HepG2 (cell line): ENCODE data around the gene MLN. TPM values are rescaled to one million over a fixed set of nuclear protein-coding genes. Genes with fewer than 3 reads are reported as not detected.
A peak's percentile ranks its signal among the peaks of the same experiment; 100 is the strongest.

ENCODE experiments used
- FOXM1 ChIP-seq: sonication (generic); formaldehyde crosslinking; IDR thresholded peaks from 2 replicates; pipeline ENCODE4 v1.5.0; 2020; ENCODE audit warnings: missing genetic modification reagents
- MLX ChIP-seq: IDR thresholded peaks from 2 replicates; pipeline ENCODE4 v1.6.1; 2016
- NFE2L1 ChIP-seq: sonication (generic); formaldehyde crosslinking; IDR thresholded peaks from 2 replicates; pipeline ENCODE4 v1.4.0; 2020; ENCODE audit warnings: missing genetic modification reagents, mild to moderate bottlenecking, borderline replicate concordance
- PRMT3 ChIP-seq: sonication (generic); formaldehyde crosslinking; IDR thresholded peaks from 2 replicates; pipeline ENCODE4 v1.8.1; 2022; ENCODE audit warnings: low read depth, mild to moderate bottlenecking, moderate library complexity, missing genetic modification reagents, borderline replicate concordance
- TBX3 ChIP-seq: fragments of 450-650 bp; IDR thresholded peaks from 2 replicates; pipeline ENCODE4 v1.6.1; 2017; ENCODE audit warnings: antibody characterized with exemption, mild to moderate bottlenecking, inconsistent platforms, borderline replicate concordance
- TMF1 ChIP-seq: sonication (generic); formaldehyde crosslinking; IDR thresholded peaks from 2 replicates; pipeline ENCODE4 v1.8.1; 2022; ENCODE audit warnings: low read depth, missing genetic modification reagents
- ZBED4 ChIP-seq: sonication (generic); formaldehyde crosslinking; IDR thresholded peaks from 2 replicates; pipeline ENCODE4 v1.4.0; 2020; ENCODE audit warnings: missing genetic modification reagents, borderline replicate concordance
- ZNF251 ChIP-seq: sonication (generic); formaldehyde crosslinking; IDR thresholded peaks from 2 replicates; pipeline ENCODE4 v1.9.0; 2021; ENCODE audit warnings: mild to moderate bottlenecking, missing genetic modification reagents
- ZNF414 ChIP-seq: sonication (generic); formaldehyde crosslinking; IDR thresholded peaks from 2 replicates; pipeline ENCODE4 v1.5.0; 2020; ENCODE audit warnings: missing genetic modification reagents
- ZNF512 ChIP-seq: sonication (generic); formaldehyde crosslinking; IDR thresholded peaks from 2 replicates; pipeline ENCODE4 v1.4.0; 2020; ENCODE audit warnings: mild to moderate bottlenecking, missing genetic modification reagents
- ZNF569 ChIP-seq: sonication (generic); formaldehyde crosslinking; IDR thresholded peaks from 2 replicates; pipeline ENCODE4 v1.5.0; 2020; ENCODE audit warnings: mild to moderate bottlenecking, missing genetic modification reagents, moderate library complexity, borderline replicate concordance
- ZNF709 ChIP-seq: sonication (generic); formaldehyde crosslinking; IDR thresholded peaks from 2 replicates; pipeline ENCODE4 v1.5.0; 2020; ENCODE audit warnings: mild to moderate bottlenecking, missing genetic modification reagents
- ZNF724P ChIP-seq: sonication (generic); formaldehyde crosslinking; IDR thresholded peaks from 2 replicates; pipeline ENCODE4 v1.8.0; 2022; ENCODE audit warnings: missing genetic modification reagents, borderline replicate concordance
- ZNF773 ChIP-seq: sonication (generic); formaldehyde crosslinking; IDR thresholded peaks from 2 replicates; pipeline ENCODE4 v1.4.0; 2020; ENCODE audit warnings: missing genetic modification reagents, borderline replicate concordance
- polyA plus RNA-seq, 8 experiments: library from polyadenylated mRNA; depleted of rRNA in 3 of 8; stranded (reverse) in 7 of 8; unstranded in 1 of 8; fragments of >200 nt; fragmentation: Illumina TruSeq in 4 of 8; extraction: Trizol in 4 of 8; gene quantifications; 2 replicates each; pipeline versions ENCODE4 v1.2.1 to v1.2.3, GENCODE V29; 2011 to 2016; ENCODE audit warnings: low read depth in 4 of 8, missing spikeins in 1 of 8, mixed read lengths in 1 of 8; ENCODE audit not compliant: insufficient read depth in 1 of 8
- total RNA-seq, 5 experiments: library from RNA; depleted of rRNA; stranded (reverse); fragments of >200 nt; fragmentation: Illumina TruSeq; extraction: Trizol; gene quantifications; 2 replicates each; pipeline ENCODE4 v1.2.3, GENCODE V29; 2016; ENCODE audit warnings: low read depth in 1 of 5
- TF ChIP-seq, protein P1 (sequence below): sonication (generic); formaldehyde crosslinking; IDR thresholded peaks from 2 replicates; pipeline ENCODE4 v1.8.1; 2022; ENCODE audit warnings: low read depth, mild to moderate bottlenecking, missing genetic modification reagents
- TF ChIP-seq, protein P2 (sequence below): sonication (generic); formaldehyde crosslinking; IDR thresholded peaks from 2 replicates; pipeline ENCODE4 v1.5.0; 2020; ENCODE audit warnings: missing genetic modification reagents

MLN gene
- total and polyA plus RNA-seq, 2 of the 13 experiments (the other 11 are each of a cell fraction or from before 2014, with no cell fraction given), result not detected

DNA sequence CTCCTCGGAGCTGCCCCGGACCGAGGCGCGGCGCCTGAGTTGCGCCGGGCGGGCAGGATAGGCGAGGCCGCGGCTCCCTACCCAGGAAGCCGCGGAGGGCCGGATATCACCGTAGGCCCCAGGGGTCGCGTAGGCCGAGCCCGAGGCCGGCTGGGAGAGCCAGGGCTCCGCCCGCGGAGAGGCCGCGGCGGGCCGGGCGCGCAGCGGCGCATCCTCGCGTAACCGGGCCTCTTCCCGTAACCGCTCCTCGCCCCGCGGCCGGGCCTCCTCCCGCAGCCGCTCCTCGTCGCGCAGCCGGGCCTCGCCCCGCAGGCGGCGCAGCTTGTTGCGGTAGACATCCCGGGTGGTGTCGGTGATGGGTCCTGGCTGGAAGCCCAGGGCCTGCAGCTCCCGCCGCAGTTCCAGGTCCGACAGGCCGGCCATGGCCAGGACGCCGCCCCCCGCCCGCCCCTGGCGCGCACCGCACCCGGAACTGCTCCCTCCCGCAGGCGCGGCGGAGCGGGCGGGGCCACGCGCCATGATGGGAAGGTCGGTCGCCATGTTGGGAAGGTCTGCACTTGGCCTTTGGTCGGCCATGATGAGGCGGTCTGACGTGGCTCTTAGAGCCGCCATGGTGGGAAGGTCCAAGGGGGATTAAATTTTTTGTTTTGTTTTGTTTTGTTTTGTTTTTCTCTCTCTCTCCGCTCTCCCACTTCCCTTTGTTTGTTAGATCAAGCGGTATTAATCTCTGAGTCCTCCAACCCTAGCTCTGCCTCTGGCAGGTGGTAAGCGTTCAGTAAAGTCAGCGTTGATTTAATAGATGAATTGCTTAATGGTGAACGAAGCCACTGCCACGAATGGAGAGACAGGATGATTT, 14.9 kb downstream of the MLN start, which contains the start of gene LEMD2 (continued):
- TF ChIP-seq ZNF414, result 0 out of 2 replicates have a peak, but pooled peaks have one; percentile 72
- TF ChIP-seq ZBED4, result peak; percentile 80; the same call in 1 of the 2 replicates
- no peak for TF ChIP-seq MLX (CRISPR knock-in tag)
- TF ChIP-seq ZNF512 (CRISPR knock-in tag), result no peak
- TF ChIP-seq, protein P1, sequence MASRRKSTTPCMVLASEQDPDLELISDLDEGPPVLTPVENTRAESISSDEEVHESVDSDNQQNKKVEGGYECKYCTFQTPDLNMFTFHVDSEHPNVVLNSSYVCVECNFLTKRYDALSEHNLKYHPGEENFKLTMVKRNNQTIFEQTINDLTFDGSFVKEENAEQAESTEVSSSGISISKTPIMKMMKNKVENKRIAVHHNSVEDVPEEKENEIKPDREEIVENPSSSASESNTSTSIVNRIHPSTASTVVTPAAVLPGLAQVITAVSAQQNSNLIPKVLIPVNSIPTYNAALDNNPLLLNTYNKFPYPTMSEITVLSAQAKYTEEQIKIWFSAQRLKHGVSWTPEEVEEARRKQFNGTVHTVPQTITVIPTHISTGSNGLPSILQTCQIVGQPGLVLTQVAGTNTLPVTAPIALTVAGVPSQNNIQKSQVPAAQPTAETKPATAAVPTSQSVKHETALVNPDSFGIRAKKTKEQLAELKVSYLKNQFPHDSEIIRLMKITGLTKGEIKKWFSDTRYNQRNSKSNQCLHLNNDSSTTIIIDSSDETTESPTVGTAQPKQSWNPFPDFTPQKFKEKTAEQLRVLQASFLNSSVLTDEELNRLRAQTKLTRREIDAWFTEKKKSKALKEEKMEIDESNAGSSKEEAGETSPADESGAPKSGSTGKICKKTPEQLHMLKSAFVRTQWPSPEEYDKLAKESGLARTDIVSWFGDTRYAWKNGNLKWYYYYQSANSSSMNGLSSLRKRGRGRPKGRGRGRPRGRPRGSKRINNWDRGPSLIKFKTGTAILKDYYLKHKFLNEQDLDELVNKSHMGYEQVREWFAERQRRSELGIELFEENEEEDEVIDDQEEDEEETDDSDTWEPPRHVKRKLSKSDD (CRISPR knock-in tag), result peak; percentile 100
- TF ChIP-seq NFE2L1, result no peak
- TF ChIP-seq TMF1 (CRISPR knock-in tag), result no peak
- TF ChIP-seq, protein P2, sequence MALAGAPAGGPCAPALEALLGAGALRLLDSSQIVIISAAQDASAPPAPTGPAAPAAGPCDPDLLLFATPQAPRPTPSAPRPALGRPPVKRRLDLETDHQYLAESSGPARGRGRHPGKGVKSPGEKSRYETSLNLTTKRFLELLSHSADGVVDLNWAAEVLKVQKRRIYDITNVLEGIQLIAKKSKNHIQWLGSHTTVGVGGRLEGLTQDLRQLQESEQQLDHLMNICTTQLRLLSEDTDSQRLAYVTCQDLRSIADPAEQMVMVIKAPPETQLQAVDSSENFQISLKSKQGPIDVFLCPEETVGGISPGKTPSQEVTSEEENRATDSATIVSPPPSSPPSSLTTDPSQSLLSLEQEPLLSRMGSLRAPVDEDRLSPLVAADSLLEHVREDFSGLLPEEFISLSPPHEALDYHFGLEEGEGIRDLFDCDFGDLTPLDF (CRISPR knock-in tag), result peak; percentile 83
- peak; percentile 72; the same call in 1 of the 2 replicates for TF ChIP-seq ZNF773 (CRISPR knock-in tag)
- TF ChIP-seq ZNF724P (CRISPR knock-in tag), result peak; percentile 81; the same call in 1 of the 2 replicates
- peak; percentile 71 for TF ChIP-seq ZNF709
- peak; percentile 60; the same call in 1 of the 2 replicates for TF ChIP-seq FOXM1 (CRISPR knock-in tag)
- TF ChIP-seq ZNF569 (CRISPR knock-in tag), result no peak
- peak; percentile 88 for TF ChIP-seq PRMT3 (CRISPR knock-in tag)
- TF ChIP-seq TBX3, result no peak
- TF ChIP-seq ZNF251, result no peak
